ENCODE data around the gene MEP1A. TPM values are rescaled to one million over a fixed set of nuclear protein-coding genes. Genes with fewer than 3 reads are reported as not detected.
"Not testable (repeated sequence)": the region's sequence is repeated elsewhere in the genome, so short reads cannot be mapped to it uniquely, and the experiment has no call there.

Gene MEP1A
- polyA plus RNA-seq (2013, experiment 1 of 2; ENCODE audit: insufficient read length) = not detected
- polyA plus RNA-seq (2013, experiment 2 of 2; ENCODE audit: insufficient read length) = not detected

GRCh38 chr6:46793138-46793537 lies at the start of gene MEP1A:
Gene MEP1A, plus strand, starts transcription at chr6:46793389. Its CDS starts 10 bp downstream, at chr6:46793399.
- DNase-seq = no peak

DNA sequence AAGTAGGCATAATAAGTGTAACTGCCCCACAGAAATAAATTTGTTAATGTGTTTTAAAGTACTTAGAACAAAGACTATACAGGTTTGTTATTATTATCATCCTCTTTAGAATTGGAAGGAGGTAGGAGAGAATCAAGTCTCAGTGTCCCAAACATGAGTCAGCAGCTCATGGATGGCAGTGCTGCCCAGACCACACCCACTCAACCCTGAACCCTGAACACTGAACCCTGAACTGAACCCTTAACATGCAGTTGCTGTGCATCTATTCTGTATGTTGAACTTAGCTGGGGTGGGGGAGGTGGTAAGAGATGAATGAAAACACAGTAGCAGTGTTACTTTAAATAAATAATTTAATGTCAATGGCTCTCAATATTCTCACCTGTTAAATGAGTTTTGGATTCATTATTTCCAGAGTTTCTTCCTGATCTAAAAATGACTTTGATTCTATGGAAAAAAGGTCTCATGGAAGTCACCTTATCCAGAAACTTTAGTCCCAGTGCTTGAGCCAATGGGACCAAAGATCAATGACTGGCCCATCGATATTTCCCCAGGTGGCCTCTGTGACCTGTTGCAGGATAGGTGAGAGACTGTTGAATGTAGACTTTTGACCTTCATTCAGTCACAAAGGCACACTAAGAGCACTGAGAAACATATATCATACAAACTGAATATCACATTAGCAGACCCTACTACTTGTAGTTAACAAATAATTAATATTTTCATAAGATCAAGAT lies 49.6 kb upstream of the MEP1A start:
- DNase-seq = no peak

GRCh38 chr6:46744159-46744725 lies 48.9 kb upstream of the MEP1A start:
- DNase-seq = not testable (repeated sequence)

DNA sequence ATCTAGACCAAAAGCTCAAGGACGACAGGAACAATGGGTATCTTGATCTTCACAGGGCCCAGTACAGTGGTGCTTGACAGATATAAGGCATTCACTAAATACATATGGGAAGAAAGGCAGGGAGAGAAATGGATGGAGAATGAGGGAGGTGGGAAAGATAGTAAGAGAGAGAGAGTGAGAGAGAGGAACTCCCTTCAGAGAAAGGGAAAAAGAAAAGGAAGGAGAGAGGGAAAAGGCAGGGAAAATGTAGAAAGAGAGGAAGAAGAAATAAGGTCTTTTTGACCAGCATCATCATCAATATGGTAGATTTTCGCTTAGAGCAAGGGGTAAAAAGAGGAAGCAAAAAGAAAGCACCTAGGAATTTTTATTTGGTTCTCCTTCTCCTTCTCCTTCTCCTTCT lies 47.2 kb upstream of the MEP1A start:
- DNase-seq = no peak

- DNase-seq = no peak
Observed at GRCh38 chr6:46746696-46747095, 46.5 kb upstream of the MEP1A start, which contains the start of gene ANKRD66. Gene ANKRD66, plus strand, starts transcription at chr6:46746933. Its CDS starts 5,016 bp downstream, at chr6:46751949.

DNA sequence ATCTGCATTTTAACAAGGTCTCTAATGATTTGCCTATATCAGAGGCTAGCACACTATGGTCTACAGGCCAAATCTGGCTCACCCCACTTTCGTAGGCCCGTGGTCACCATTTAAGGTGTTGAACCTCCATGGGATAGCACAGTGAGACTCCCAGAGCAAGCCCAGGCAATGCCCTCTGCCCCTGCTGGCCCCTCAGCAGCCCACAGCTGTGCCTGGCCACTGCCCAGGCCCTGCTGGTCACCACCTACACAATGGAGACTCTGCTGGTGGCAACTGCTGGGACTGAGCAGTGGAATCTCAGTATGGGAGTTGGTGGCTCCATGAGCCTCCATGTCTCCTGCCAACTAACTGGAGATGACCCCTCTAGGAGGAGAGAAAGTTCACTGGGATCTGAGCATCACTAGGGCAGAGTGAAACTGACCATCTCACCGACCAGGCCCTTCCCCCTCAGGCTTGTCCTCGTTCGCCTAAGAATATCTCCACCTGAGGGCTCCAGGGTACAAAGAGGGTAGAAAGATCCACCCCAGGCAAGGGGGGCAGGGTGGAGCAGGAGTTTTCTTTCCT lies 44.2 kb upstream of the MEP1A start:
- no peak for DNase-seq

GRCh38 chr6:46749731-46750130 lies 43.5 kb upstream of the MEP1A start:
- no peak for DNase-seq

DNA sequence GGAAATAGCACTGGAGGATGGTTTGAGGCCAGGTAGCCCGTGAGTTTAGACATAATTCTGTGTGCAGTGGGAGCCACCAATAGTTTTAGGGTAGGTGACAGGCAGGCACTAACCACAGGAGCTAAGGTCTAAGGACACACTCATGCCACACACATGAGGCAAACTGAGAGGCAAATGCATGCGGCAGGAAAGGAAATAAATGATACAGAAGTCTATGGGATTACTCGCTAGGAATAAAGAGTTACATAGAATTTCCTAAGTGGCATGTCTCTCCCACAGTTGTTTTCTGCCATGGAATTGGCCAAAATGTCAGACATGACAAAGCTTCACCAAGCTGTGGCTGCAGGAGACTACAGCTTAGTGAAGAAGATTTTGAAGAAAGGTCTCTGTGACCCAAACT lies 41.5 kb upstream of the MEP1A start:
- DNase-seq = no peak

- DNase-seq = no peak
Observed at GRCh38 chr6:46755865-46756264, 37.3 kb upstream of the MEP1A start.

GRCh38 chr6:46756469-46757213 lies 36.5 kb upstream of the MEP1A start:
- DNase-seq = no peak

GRCh38 chr6:46757214-46757596 lies 36.0 kb upstream of the MEP1A start:
- no peak for DNase-seq

DNA sequence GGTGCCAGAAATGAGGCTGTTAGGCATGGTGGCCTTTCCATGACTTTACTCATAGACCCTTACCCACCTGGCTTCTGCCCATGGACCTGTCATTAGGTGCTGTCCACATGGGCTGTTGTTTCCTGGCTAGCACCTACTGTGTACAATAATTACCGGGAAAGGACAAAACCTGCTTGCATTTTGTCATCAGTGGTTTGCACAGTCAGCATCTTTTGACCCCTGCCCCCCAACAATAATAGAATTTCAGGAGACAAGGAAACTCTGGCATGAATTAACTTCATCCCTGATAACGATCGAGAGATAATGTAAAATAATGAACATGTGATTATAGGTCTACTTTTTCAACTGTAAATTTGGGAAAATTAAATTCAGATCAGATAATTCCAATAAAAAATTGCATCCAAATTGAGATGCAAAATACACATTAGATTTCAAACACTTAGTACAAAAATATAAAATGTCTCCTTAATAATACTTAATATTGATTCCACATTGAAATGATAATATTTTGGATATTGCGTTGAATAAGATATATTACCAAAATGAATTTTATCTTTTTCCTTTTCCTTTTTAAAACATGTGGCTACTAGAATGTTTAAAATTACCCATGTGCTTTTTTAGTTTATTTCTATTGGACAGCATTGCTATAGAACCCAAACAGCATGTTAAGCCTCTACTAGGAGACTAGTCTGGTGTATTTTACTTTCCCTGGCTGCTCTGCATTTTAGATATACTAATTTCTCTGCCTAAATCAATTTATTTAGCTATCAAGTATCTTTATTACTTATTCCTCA lies 34.0 kb upstream of the MEP1A start:
- DNase-seq = no peak

GRCh38 chr6:46760925-46761324 lies 32.3 kb upstream of the MEP1A start:
- DNase-seq = no peak

DNA sequence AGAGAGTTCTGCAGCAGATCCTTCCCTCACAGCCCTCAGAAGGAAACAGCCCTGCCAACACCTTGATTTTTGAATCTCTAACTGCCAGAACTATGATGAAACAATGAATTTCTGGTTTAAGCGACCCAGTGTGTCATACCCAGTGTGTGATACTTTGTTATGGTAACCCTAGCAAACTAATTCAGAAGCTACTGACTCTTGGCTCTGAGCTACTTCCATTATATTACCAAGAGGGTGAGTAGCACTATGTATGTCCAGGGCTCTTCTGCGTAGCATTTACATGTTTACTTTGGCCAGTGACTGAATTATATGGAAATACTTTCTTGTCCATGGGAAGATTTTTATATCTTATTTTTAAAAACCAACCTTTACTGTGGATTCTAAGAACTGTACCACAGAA lies 29.7 kb upstream of the MEP1A start:
- DNase-seq = no peak

- not testable (repeated sequence) for DNase-seq
Observed at GRCh38 chr6:46764280-46764679, 28.9 kb upstream of the MEP1A start.

GRCh38 chr6:46764961-46765360 lies 28.2 kb upstream of the MEP1A start:
- no peak for DNase-seq

DNA sequence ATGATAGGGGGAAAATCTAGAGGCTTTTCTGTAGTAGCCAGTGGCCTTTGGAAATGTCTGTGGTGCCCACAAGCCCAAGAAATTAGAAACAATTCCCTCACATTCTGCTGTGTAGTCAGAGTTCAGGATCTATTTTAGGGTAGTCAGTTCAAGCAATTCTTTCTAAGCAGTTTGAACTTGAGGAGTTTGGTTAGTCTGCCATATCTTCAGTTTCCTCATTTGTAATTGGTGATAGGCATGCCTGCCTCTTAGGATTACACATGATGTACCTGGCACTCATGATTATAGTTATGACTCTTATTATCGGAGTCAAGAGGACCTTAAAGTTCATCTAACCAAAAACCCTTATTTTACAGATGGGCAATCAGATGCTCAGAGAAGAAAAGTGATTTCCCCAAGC lies 21.2 kb upstream of the MEP1A start:
- no peak for DNase-seq

- DNase-seq = no peak
Observed at GRCh38 chr6:46772762-46773161, 20.4 kb upstream of the MEP1A start.

- no peak for DNase-seq
Observed at GRCh38 chr6:46773201-46773855, 19.9 kb upstream of the MEP1A start.

DNA sequence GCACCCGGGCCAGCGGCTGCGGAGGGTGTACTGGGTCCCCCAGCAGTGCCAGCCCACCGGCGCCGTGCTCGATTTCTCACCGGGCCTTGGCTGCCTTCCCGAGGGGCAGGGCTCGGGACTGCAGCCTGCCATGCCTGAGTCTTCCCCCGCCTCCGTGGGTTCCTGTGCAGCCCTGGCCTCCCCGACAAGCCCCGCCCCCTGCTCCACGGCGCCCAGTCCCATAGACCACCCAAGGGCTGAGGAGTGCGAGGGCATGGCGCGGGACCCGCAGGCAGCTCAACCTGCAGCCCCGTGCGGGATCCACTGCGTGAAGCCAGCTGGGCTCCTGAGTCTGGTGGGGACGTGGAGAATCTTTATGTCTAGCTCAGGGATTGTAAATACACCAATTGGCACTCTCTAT lies 18.5 kb upstream of the MEP1A start:
- not testable (repeated sequence) for DNase-seq

DNA sequence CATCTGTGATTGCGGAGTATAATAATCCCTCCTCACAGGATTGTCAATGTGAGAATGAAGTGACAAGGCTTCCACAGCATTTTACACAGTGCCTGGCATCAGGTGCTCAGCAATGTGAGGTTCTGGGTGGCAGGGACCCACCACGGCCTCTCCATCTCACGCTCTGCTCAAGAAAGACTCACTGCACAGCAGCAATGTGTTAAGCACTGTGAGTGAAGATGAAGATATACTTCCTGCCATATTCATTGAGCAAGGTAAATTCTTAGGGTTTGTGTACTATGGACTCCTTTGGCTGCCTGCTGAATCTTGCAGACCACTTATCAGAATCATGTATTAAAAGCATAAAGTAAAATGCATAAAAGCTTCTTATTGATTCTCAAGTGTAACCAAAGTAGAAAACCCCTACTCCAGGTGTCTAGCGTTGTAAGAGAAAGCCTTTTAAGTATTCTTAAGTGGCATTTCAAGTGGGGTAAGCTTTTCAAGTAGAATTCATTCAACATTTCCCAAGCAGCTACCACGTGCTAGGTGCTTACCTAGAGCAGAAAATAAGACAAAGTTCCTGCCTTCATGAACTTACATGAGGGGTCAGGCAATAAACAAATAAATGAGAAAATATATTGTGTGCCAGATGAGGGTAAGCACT lies 17.0 kb upstream of the MEP1A start:
- no peak for DNase-seq
